Measurements from ENCODE around the gene ZDHHC14.

- no peak for TF ChIP-seq POLR2A (IDR thresholded peaks at IDR 0.05)
- TF ChIP-seq, protein P1, sequence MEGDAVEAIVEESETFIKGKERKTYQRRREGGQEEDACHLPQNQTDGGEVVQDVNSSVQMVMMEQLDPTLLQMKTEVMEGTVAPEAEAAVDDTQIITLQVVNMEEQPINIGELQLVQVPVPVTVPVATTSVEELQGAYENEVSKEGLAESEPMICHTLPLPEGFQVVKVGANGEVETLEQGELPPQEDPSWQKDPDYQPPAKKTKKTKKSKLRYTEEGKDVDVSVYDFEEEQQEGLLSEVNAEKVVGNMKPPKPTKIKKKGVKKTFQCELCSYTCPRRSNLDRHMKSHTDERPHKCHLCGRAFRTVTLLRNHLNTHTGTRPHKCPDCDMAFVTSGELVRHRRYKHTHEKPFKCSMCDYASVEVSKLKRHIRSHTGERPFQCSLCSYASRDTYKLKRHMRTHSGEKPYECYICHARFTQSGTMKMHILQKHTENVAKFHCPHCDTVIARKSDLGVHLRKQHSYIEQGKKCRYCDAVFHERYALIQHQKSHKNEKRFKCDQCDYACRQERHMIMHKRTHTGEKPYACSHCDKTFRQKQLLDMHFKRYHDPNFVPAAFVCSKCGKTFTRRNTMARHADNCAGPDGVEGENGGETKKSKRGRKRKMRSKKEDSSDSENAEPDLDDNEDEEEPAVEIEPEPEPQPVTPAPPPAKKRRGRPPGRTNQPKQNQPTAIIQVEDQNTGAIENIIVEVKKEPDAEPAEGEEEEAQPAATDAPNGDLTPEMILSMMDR (IDR thresholded peaks at IDR 0.05) = no peak
Observed at GRCh38 chr6:157673596-157673995, 292.6 kb downstream of the ZDHHC14 start.
